ENCODE data around the gene DDHD1.
"Not testable (repeated sequence)": the region's sequence is repeated elsewhere in the genome, so short reads cannot be mapped to it uniquely, and the experiment has no call there.

DNA sequence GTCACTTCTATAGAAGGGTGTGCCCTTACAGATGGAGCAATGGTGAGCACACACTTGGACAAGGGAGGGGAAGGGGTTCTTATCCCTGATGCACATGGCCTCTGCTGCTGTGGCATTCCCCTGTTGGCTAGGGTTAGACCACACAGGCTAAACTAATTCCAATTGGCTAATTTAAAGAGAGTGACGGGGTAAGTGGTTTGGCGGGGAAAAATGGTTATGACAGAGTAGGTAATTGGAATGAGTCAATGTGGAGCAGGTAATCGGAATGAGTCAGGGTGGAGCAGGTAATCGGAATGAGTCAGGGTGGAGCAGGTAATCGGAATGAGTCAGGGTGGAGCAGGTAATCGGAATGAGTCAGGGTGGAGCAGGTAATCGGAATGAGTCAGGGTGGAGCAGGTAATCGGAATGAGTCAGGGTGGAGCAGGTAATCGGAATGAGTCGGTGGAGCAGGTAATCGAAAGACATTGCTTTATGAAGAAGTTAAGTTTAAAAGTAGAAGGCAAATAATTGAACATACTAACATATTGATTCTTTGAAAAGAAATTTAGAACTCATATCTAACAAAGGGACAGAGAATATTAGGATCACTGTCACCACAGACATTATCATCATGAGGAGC lies 28.4 kb upstream of the DDHD1 start:
- TF ChIP-seq, protein P1, sequence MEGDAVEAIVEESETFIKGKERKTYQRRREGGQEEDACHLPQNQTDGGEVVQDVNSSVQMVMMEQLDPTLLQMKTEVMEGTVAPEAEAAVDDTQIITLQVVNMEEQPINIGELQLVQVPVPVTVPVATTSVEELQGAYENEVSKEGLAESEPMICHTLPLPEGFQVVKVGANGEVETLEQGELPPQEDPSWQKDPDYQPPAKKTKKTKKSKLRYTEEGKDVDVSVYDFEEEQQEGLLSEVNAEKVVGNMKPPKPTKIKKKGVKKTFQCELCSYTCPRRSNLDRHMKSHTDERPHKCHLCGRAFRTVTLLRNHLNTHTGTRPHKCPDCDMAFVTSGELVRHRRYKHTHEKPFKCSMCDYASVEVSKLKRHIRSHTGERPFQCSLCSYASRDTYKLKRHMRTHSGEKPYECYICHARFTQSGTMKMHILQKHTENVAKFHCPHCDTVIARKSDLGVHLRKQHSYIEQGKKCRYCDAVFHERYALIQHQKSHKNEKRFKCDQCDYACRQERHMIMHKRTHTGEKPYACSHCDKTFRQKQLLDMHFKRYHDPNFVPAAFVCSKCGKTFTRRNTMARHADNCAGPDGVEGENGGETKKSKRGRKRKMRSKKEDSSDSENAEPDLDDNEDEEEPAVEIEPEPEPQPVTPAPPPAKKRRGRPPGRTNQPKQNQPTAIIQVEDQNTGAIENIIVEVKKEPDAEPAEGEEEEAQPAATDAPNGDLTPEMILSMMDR (IDR thresholded peaks at IDR 0.05; ENCODE audit: insufficient read depth, low read length, poor library complexity, severe bottlenecking) = not testable (repeated sequence)
- TF ChIP-seq EZH2phosphoT487 (conservative IDR thresholded peaks at IDR 0.05; ENCODE audit: low read length) = not testable (repeated sequence)
